SK-N-MC (cell line): Measurements from ENCODE around the gene ATP9B.

Experiments used
- DNase-seq: peaks from one replicate; pipeline ENCODE4 v3.0.0-alpha.2; 2011; ENCODE audit warnings: low read depth, low spot score
- H3K27ac ChIP-seq: fragments of 200-600 bp; sonication (generic); 2 replicates; pipeline ENCODE4 v1.5.1; 2016; ENCODE audit warnings: mixed run types
- H3K36me3 ChIP-seq: fragments of 200-600 bp; sonication (generic); 2 replicates; pipeline ENCODE4 v1.6.1; 2017; ENCODE audit warnings: antibody characterized with exemption, low read length, mixed read lengths; ENCODE audit not compliant: insufficient read depth
- H3K4me3 ChIP-seq: fragments of 200-600 bp; sonication (generic); 2 replicates; pipeline ENCODE4 v1.5.1; 2016
- H3K9ac ChIP-seq: fragments of 200-600 bp; sonication (generic); 2 replicates; pipeline ENCODE4 v1.8.0; 2017; ENCODE audit warnings: mixed run types, mixed read lengths; ENCODE audit not compliant: insufficient read length
- H3K9me3 ChIP-seq: fragments of 200-600 bp; sonication (generic); 2 replicates; pipeline ENCODE4 v1.6.1; 2017; ENCODE audit warnings: low read depth, mild to moderate bottlenecking, antibody characterized with exemption, low read length, moderate library complexity, mixed read lengths
- EZH2 ChIP-seq: fragments of 200-600 bp; sonication (generic); IDR thresholded peaks from one replicate; pipeline ENCODE4 v1.6.1; 2017; ENCODE audit warnings: antibody characterized with exemption
- FOXP2 ChIP-seq: optimal IDR thresholded peaks from 2 replicates; pipeline ENCODE3; 2011; ENCODE audit warnings: mild to moderate bottlenecking, moderate library complexity; ENCODE audit not compliant: insufficient read depth; ENCODE audit errors: extremely low read length, control extremely low read depth
- POLR2AphosphoS5 ChIP-seq: IDR thresholded peaks from 2 replicates; pipeline ENCODE4 v1.6.1; 2012; ENCODE audit warnings: mild to moderate bottlenecking, low read depth, low read length, borderline replicate concordance

ATP9B gene

GRCh38 chr18:79424880-79425568 is 355.8 kb downstream of the ATP9B start:
- TF ChIP-seq EZH2, result no peak
- no peak for TF ChIP-seq FOXP2
- no peak for TF ChIP-seq POLR2AphosphoS5
- Histone ChIP-seq H3K4me3 (no peak overlapping the region), H3K9me3 (no peaks in the 10 kb centered on the region), H3K9ac (no peak overlapping the region), H3K36me3 (no peaks in the 10 kb centered on the region), H3K27ac (no peak overlapping the region)
- no peak for DNase-seq

DNA sequence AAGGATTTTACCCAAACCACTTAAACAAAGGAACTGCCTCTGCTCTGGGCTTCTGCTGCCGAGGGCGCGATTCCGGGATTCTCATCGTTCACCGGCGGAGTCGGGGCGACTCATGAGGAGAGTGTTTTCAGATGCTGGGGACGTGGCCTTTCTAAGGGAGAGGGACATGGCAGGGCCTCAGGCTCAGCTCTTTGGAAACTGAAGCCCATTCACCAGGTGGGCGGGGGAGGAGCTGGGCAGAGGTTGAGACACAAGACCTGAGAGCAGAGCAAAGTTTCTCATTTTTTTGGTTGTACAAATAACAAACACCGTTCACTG is 356.3 kb downstream of the ATP9B start:
- Histone ChIP-seq H3K27ac (no peak overlapping the region), H3K36me3 (no peaks in the 10 kb centered on the region), H3K9ac (no peak overlapping the region), H3K4me3 (no peak overlapping the region), H3K9me3 (no peaks in the 10 kb centered on the region)
- no peak for TF ChIP-seq EZH2
- TF ChIP-seq POLR2AphosphoS5, result no peak
- no peak for TF ChIP-seq FOXP2
- DNase-seq, result no peak

- TF ChIP-seq EZH2 (no peak), POLR2AphosphoS5 (no peak), FOXP2 (no peak)
- H3K4me3 ChIP-seq, result no peak overlapping the region
- no peaks in the 10 kb centered on the region for H3K9me3 ChIP-seq
- no peak overlapping the region for H3K9ac ChIP-seq
- DNase-seq, result no peak
- H3K36me3 ChIP-seq, result no peaks in the 10 kb centered on the region
- H3K27ac ChIP-seq, result no peak overlapping the region
These were observed 357.4 kb downstream of the ATP9B start for GRCh38 chr18:79426376-79427300.

DNA sequence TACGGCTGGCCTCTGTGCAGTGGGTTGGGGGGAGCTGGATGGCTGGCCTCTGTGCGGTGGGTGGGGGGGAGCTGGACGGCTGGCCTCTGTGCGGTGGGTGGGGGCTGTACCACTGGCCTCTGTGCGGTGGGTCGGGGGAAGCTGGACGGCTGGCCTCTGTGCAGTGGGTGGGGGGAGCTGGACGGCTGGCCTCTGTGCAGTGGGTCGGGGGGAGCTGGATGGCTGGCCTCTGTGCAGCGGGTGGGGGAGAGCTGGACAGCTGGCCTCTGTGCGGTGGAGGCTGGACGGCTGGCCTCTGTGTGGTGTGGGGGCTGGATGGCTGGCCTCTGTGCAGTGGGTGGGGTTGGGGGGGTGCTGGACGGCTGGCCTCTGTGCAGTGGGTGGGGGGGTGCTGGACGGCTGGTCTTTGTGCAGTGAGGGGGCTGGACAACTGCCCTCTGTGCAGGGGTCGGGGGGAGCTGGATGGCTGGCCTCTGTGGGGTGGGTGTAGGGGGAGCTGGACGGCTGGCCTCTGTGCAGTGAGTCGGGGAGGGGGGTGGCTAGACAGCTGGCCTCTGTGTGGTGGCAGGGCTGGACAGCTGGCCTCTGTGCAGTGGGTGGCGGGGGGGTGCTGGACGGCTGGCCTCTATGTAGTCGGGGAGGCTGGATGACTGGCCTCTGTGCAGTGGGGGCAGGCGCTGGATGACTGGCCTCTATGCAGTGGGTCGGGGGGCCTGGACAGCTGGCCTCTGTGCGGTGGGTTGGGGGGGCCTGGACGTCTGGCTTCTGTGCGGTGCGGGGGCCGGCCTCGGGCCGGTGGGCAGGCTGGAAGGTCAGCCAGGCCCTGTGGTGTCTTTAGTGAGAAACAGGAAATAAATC is 358.4 kb downstream of the ATP9B start:
- Histone ChIP-seq H3K9ac (no peak overlapping the region), H3K4me3 (no peak overlapping the region), H3K9me3 (no peaks in the 10 kb centered on the region), H3K36me3 (no peaks in the 10 kb centered on the region), H3K27ac (no peak overlapping the region)
- TF ChIP-seq EZH2, result no peak
- no peak for TF ChIP-seq POLR2AphosphoS5
- no peak for TF ChIP-seq FOXP2
- DNase-seq, result no peak
